Measurements from ENCODE around the gene EYA2. TPM values are rescaled to one million over a fixed set of nuclear protein-coding genes. Genes with fewer than 3 reads are reported as not detected.

Gene EYA2
- total and polyA plus RNA-seq, 7 donors, result 1.2 to 11.8 (median 3.3) TPM

DNA sequence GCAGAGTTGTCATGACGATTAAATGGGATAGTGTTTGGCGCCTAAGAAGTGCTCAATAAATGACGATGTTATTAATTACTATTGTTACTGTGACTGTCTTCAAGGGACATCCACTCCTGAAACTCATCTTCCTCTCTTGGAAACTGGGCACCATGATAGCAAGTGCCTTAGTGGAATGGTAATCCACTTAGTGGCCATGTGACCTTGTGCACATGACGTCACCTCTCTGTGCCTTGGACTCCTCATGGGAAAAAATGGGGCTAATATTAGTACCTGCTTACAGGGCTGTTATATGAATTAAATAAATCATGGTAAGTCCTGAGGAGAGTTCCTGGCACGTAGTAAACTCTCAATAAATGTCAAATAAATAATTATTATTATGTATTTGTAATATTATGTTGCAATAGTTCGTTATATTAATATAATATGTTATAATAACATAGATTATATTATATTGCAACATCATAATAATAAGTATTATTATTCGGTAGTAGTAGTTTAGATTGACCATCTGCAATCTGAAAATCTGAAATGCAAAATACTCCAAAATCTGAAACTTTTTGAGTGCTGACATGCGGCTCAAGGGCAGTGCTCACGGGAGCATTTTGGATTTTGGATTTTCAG lies 40.9 kb downstream of the EYA2 start:
- no peak overlapping the region for H3K4me3 ChIP-seq
- no peak overlapping the region for H3K27ac ChIP-seq
- H3K27me3 ChIP-seq, result no peaks in the 10 kb centered on the region
- intact Hi-C loops (cut with DNase I), result no loop called here
- 91 to 92% methylated on average over 9 of the region's 9 CpGs for WGBS, 2 donors
- H3K9me3 ChIP-seq, result no peaks in the 10 kb centered on the region
- no peak for DNase-seq
- TF ChIP-seq, protein P1, sequence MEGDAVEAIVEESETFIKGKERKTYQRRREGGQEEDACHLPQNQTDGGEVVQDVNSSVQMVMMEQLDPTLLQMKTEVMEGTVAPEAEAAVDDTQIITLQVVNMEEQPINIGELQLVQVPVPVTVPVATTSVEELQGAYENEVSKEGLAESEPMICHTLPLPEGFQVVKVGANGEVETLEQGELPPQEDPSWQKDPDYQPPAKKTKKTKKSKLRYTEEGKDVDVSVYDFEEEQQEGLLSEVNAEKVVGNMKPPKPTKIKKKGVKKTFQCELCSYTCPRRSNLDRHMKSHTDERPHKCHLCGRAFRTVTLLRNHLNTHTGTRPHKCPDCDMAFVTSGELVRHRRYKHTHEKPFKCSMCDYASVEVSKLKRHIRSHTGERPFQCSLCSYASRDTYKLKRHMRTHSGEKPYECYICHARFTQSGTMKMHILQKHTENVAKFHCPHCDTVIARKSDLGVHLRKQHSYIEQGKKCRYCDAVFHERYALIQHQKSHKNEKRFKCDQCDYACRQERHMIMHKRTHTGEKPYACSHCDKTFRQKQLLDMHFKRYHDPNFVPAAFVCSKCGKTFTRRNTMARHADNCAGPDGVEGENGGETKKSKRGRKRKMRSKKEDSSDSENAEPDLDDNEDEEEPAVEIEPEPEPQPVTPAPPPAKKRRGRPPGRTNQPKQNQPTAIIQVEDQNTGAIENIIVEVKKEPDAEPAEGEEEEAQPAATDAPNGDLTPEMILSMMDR (IDR thresholded peaks at IDR 0.05), result no peak
- no peak for TF ChIP-seq EP300 (IDR thresholded peaks at IDR 0.05)
- TF ChIP-seq POLR2A (IDR thresholded peaks at IDR 0.05), result no peak
- no peak for TF ChIP-seq POLR2AphosphoS5 (IDR thresholded peaks at IDR 0.05)
- H3K36me3 ChIP-seq, result no peaks in the 10 kb centered on the region
- H3K4me1 ChIP-seq, result peaks cover 0 to 12% (median 4%) of the 10 kb centered on the region in 4 donors

GRCh38 chr20:46936415-46937156 lies 41.9 kb downstream of the EYA2 start:
- intact Hi-C loops (cut with DNase I), result no loop called here
- DNase-seq, result no peak
- Histone ChIP-seq H3K4me1 (peaks cover 0 to 12% (median 4%) of the 10 kb centered on the region in 4 donors), H3K27me3 (no peaks in the 10 kb centered on the region), H3K4me3 (no peak overlapping the region), H3K36me3 (no peaks in the 10 kb centered on the region), H3K27ac (no peak overlapping the region), H3K9me3 (no peaks in the 10 kb centered on the region)
- no peak for TF ChIP-seq EP300 (IDR thresholded peaks at IDR 0.05)
- TF ChIP-seq POLR2AphosphoS5 (IDR thresholded peaks at IDR 0.05), result no peak
- no peak for TF ChIP-seq POLR2A (IDR thresholded peaks at IDR 0.05)
- TF ChIP-seq, protein P1 (IDR thresholded peaks at IDR 0.05), result no peak
- 67 to 80% methylated on average over 18 of the region's 18 CpGs for WGBS, 2 donors

GRCh38 chr20:46937157-46937523 lies 42.5 kb downstream of the EYA2 start:
- H3K36me3 ChIP-seq, result no peaks in the 10 kb centered on the region
- no peaks in the 10 kb centered on the region for H3K9me3 ChIP-seq
- 81 to 82% methylated on average over 4 of the region's 4 CpGs for WGBS, 2 donors
- DNase-seq, result no peak
- H3K27ac ChIP-seq, result no peak overlapping the region
- TF ChIP-seq, protein P1 (IDR thresholded peaks at IDR 0.05), result no peak
- TF ChIP-seq POLR2A (IDR thresholded peaks at IDR 0.05) (no peak), EP300 (IDR thresholded peaks at IDR 0.05) (no peak), POLR2AphosphoS5 (IDR thresholded peaks at IDR 0.05) (no peak)
- H3K4me3 ChIP-seq, result no peak overlapping the region
- H3K27me3 ChIP-seq, result no peaks in the 10 kb centered on the region
- peaks cover 0 to 12% (median 4%) of the 10 kb centered on the region in 4 donors for H3K4me1 ChIP-seq
- intact Hi-C loops (cut with DNase I), result no loop called here

- H3K27ac ChIP-seq, result no peak overlapping the region
- H3K9me3 ChIP-seq, result no peaks in the 10 kb centered on the region
- H3K4me3 ChIP-seq, result no peak overlapping the region
- peaks cover 0 to 12% (median 4%) of the 10 kb centered on the region in 4 donors for H3K4me1 ChIP-seq
- no peak for DNase-seq
- TF ChIP-seq EP300 (IDR thresholded peaks at IDR 0.05), result no peak
- no peak for TF ChIP-seq POLR2AphosphoS5 (IDR thresholded peaks at IDR 0.05)
- TF ChIP-seq, protein P1 (IDR thresholded peaks at IDR 0.05), result no peak
- no peak for TF ChIP-seq POLR2A (IDR thresholded peaks at IDR 0.05)
- no peaks in the 10 kb centered on the region for H3K36me3 ChIP-seq
- no peaks in the 10 kb centered on the region for H3K27me3 ChIP-seq
- WGBS, 2 donors, result 88 to 90% methylated on average over 7 of the region's 7 CpGs
- intact Hi-C loops (cut with DNase I), result no loop called here
Observed at GRCh38 chr20:46937533-46938226, 43.0 kb downstream of the EYA2 start.

Measured in sigmoid colon (tissue), 7 donors.